GM19455 (cell line): Measurements from ENCODE around the gene KLHDC4.
"Not testable (repeated sequence)": the region's sequence is repeated elsewhere in the genome, so short reads cannot be mapped to it uniquely, and the experiment has no call there.

Source experiments
- ATAC-seq: cut with Tn5 transposase; IDR thresholded peaks from one replicate; pipeline ENCODE4 v1.9.1; 2021; ENCODE audit not compliant: unreplicated experiment

KLHDC4 gene

DNA sequence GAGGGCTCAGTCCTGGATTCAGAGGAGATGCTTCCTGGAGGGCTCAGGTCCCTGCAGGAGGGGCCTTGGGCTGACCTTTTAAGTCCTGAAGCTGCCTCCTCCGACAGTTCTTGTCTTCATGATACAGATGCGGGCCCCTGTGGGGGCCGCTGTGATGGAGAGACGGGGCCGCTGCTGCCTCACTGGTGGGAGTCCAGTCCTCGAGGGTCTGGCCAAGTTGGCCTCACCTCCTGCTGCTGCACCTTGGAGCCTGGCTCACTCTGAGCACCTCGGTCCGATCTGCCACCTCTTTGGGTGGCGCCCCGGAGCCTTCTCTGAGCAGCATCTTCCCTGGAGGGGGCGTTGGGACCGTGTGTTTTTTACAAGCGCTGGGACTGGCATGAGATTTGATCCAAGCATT lies 79.1 kb downstream of the KLHDC4 start:
- no peak for ATAC-seq

DNA sequence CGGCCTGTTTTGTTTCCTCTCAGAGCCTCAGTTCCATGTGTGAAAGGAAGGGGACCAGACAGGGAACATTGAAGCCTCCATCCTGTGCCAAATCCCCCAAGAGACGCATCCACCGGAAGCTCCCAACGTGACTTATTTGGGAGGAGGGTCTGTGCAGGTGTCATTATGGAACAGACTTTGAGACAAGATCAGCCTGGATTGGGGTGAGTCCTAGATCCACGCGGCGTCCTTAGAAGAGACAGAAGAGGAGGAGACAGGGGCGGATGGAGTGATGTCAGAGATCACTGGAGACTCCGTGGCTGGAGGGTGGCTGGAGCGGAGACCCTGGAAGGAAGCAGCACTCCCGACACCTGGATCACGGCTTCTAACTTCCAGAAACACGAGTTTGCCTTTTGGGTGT lies 80.0 kb downstream of the KLHDC4 start:
- no peak for ATAC-seq

DNA sequence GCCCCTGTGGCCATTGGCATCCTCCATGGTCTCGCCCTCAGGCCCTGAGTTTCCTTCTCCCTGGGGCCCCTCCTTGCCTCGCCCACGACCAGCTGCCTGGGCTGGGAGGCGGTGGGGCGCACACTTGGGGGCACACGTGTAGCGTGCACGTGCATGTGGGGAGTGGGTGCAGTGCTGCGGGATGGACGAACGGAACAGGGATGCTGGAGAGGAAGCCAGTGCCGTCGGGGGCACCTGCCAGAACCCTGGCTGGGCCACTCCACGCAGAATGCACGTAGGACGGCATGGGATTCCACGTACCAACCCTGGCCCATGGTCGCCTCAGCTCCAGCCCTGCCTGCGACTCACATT lies 80.4 kb downstream of the KLHDC4 start:
- ATAC-seq, result no peak

DNA sequence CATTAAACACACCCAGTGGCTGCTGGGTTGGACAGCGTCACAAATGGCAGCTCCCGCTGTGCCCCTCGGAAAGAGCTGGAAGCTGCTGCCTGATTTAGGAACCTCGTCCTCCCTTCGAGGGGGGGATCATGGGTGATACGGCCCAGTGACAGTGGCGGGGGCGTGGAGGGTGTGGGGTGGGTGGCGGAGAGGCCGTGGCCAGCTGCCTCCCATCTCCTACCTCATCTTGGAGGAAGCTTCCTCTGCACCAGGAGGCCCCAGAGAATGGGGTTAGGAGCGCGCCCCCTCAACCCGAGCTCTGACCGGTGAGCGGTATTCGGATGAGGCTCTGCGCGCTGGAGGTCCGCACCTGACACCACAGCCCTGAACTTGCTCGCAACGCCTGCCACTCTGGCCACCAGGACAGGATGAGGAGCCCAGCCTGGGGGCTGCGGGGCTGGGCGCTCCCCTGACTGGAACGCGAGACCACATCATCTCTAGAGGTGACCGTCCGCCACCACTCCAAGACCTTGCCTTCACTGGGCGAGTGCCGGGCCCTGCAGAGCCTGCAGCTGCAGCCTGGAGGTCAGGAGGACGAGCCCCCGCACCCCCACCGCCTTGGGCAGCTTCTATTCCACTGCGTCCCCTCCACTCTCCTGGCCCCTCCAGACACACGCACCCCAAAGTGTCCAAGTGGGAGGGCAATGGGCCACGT lies 80.9 kb downstream of the KLHDC4 start:
- no peak for ATAC-seq

DNA sequence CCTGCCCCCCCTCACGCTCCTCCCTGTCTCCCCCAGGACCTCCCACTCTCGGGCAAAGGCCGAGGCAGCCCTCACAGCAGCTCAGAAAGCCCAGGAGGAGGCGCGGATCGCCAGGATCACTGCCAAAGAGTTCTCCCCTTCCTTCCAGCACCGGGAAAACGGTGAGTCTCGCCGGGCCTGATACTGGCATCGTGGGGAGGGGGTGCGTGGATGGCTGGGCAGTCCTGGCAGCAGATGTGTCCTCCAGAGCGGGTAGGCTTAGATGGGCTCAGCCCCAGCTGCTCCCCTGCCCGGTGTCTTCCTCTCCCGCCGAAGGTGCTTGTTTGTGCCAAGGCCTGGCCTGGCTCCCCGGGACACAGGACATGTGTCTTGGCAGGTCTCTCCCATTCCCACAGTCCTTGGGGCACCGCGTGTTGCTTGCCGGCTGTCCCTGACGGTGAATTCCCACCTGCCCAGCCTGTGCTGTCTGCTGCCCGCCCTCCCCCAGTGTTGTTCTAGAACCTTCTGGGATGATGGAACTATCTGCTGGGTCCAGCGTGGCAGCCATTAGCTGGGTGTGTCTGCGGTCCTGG lies 81.6 kb downstream of the KLHDC4 start:
- ATAC-seq, result no peak

DNA sequence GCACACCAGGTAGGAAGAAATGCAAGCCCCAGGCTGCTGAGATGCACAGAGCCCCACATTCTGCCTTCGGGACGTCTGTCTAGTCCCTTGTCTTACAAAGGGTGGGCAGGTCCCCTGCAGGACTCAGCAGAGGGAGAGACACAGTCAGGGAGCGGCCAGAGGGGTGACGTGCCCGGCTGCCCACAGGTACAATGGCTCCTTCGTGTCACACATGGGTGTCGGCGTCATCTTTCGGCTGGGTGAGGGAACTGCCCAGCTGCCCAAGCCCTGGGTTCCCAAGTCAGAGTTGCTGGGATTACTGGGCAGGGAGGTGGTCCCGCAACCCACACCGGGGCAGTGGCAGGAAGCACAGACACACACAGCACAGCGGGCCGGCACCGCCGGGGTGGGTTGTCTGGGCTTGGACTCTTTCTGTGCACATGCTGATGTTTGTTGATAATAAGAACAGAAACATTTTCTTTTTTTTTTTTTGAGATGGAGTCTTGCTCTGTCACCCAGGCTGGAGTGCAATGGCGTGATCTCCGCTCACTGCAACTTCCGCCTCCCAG lies 82.9 kb downstream of the KLHDC4 start:
- ATAC-seq, result no peak

DNA sequence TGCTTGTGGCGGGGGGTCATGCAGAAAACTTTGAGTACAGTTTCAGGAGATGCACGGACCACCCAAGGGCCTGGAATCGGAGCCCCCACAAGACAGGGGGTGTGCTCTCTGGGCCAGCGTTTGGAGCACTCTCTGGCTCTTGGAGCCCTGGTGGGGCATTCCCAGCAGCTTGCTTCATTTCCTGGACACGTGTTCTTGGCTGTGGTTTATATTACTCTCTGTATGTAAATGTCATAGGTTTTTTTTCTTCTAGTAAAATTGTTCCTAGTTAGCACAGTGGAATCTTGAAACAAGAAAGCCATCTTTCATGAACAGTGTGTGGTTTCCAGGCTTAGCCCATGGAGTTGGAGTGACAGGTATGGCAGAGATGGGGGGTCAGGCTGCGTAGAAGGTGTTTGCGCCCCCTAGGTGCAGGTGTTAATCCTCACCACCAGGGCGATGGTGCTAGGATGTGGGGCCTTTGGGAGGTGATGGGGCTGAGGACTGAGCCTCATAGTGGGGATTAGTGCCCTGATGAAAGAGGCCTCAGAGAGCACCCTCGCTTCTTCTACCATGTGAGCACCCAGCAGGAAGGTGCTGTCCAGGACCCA lies 83.7 kb downstream of the KLHDC4 start:
- no peak for ATAC-seq

DNA sequence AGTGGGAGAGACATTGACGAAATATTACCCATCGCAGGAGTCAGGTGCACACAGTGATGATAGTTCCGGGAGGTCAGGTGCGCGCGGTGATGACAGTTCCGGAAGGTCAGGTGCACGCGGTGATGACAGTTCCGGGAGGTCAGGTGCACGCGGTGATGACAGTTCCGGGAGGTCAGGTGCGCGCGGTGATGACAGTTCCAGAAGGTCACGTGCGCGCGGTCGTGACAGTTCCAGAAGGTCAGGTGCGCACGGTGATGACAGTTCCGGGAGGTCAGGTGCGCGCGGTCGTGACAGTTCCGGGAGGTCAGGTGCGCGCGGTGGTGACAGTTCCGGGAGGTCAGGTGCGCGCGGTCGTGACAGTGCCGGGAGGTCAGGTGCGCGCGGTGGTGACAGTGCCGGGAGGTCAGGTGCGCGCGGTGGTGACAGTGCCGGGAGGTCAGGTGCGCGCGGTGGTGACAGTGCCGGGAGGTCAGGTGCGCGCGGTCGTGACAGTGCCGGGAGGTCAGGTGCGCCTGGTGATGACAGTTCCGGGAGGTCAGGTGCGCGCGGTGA lies 84.7 kb downstream of the KLHDC4 start:
- not testable (repeated sequence) for ATAC-seq

DNA sequence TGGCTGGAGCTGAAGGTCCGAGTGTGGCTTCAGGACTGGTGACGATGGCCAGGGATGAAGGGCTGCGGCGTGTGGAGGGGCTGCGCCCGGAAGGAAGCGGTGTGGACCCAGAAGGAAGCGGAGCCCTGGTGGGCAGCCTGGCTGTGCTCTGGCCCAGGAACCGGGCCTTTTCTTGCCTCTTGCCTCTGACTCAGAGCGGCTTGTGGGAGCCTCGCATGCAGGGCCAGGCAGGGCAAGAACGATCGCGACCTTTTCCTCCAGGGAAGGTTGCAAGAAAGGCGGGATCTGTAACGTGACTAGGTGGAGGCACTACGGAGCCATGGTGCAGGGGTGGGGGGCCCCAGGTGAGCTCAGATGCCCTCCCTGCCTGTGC lies 85.5 kb downstream of the KLHDC4 start:
- ATAC-seq, result no peak

DNA sequence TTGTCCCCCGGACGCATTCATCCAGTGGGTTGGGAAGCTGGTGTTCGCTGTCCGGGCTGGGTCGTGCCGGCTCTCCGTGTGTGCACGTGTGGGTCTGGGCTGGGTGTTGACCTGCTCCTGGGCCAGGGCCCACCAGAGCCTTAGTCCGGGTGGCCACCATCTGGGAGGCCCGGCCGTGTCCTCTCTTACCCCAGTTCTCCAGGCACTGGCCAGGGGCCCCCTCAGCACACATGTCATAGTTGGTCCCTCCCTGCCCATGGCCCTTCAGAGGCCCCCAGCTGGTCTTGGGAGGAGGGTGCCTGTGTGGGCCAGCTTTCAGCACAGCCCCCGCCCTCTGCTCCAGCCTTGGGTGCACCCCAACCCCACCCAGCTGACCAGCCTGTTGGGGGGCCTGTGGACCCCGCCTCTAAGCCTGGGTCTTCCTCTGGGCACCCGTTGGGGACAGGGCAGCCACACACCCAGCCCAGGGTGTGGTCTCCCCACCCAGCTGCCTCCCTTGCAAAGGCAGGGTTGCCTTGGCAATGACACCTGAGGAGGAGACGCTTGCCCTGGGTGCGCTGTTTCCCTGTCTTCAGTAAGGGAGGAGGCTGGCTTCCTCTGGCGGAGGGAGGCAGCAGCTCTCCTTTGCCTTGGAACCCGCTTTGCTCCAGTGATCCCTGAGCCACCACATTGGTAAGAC lies 86.1 kb downstream of the KLHDC4 start:
- ATAC-seq, result no peak

DNA sequence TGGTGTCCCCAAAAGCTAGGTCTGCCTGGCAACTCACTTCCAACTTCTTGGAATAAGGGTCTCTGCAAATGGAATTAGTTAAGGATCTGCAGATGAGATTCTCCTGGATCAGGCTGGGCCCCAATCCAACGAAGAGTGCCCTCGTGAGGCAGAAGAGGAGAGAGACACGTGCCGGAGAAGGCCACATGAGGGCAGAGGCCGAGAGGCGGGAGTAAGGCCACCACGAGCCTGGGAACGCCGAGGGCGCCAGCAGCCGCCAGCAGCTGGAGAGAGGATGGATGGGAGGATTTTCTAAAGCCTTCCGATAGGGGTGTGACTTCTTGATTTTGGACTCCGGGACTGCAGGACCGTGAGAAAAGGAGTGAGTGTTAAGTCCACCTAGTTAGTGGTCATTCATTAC lies 87.2 kb downstream of the KLHDC4 start:
- ATAC-seq, result no peak

DNA sequence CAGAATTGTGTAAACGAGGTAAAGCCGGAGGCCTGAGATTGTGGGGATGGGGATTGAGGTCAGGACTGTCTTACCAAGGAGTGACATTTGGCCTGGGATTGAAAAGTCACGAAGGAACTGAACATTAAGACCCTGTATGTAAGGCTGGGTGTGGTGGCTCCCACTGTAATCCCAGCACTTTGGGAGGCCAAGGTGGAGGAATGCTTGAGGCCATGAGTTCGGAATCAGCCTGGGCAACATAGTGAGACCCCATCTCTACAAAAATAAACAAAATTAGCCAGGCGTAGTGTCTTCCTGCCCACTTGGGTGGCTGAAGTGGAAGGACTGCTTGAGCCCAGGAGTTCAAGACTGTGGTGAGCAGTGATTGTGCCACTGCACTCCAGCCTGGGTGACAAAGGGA lies 88.0 kb downstream of the KLHDC4 start:
- no peak for ATAC-seq

DNA sequence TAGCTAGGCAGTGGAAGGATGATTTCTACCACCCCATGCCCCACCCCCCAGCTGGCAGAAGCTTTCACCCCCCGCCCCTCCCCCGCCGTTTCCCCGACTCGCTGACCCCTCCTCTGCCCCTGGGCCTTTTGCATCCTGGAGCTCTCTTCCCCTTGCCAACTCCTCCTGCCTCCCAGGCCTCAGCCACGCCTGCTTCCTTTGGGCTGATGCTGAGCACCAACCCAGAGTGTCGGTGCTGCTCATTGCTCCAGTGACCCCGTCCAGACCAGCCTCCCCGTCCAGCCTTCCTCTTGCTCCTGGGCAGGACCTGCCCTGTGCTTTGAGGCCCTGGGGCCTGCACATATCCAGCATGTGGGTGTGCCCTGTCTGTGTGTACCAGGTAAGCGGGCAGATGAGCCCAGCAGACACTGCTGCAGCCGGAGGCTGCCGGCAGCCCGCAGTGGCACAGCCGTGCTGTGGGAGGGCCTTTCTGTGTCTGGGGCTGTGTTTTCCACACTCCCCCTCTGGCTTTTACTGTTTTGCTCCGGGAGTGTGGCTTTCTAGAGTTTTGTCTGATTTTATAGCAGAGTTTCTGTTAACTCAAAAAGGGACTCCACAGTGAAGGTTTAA lies 90.6 kb downstream of the KLHDC4 start:
- ATAC-seq, result no peak

DNA sequence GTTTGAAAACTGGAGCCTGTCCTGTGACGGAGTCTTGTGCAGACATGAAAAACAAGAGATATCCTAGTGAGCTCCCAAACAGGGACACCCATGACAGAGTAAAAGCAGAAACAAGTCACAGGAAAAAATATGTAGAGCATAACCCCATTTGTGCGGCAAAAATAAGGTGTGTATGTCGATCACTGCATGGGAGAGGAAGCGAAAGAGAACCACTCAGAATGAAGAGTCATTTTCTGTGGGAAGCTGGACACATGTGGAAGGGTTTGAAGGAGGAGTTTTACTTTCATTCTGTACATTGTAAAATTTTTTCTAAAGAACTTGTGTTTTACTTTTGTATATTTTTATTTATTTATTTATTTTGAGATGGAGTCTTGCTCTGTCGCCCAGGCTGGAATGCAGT lies 91.4 kb downstream of the KLHDC4 start:
- ATAC-seq, result no peak

DNA sequence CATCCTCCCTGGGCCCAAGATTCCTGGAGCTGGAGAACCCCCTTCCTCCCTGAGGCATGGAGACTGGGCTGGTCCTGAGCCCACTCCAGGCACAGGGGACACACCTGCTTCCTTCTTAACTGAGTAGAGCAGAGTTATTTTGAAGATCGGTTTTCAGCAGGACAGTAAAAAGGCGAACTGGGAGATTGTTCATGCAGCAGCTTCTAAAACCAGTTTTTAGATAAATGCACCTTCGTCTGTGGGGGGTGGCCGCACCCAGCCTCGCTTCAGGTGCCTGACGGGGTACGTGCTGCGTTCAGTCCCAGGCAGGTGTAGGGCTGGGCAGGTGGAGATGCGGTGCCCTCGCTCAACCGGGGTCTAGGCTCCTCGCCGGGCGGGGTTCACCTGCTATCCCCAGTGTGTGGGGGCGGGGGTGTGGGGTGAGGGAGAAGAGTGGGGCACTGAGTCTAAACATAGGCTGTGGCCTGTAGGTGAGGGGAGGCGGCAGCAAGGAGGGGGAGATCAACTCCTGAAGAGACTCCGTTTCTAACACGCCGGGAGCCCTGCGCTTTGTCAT lies 94.0 kb downstream of the KLHDC4 start:
- peak; percentile 55 for ATAC-seq

DNA sequence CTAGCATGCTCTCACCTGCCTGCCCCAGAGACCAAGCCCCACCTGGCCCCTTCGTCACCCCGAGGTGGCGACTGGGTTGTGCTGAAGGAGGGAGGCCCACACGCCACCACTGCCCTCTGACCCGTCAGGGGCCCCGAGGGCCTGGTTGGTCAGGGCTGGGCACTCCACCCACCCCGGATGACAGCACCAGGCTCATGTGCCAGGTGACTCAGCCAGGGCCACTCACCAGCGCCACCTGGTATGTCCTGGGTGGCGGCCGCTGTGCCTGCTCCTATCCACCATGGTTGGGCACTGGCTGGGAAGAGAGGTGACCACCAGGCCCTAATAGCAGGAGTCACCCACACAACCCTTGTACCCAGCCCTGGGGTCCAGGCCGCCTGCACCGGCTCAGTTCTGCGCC lies 94.6 kb downstream of the KLHDC4 start:
- ATAC-seq, result no peak

DNA sequence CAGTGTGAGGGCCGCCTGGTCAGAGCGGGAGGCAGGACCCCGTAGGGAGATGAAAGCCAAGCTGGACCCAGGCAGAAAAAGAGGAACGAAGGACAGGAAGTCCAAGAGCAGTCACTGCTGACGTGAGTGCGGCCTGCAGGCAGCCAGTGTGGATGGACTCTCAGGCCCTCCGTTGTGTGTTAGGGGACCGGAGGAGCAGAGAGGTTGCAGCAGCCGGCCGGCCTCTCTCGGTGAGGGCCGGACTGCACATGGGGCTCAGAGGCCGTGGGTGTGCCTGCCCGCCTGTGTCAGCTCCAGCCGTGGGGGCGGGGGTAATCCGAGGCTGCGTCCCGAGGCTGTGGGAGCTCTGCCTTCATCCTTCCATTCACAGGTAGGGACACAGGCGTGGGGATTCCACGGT lies 96.1 kb downstream of the KLHDC4 start:
- no peak for ATAC-seq

DNA sequence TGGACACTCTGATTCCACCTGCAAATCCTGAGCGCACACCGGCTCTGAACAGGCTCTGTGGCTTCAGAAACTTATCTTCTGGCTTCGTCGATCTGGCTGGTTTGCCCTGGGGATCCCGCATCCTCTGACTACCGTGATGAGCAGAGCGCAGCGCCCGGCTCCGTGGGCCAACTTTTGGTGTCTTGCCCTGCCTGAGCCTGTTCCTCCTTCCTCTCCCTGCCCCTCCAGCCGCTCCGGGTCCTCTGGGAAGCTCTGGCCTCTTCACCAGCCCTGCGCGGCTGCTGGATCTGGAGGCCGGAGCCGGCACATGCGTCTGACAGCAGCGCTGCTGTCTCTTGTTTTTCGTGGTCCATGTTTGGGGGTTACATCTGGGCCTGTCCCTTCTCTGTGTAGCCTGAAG lies 97.8 kb downstream of the KLHDC4 start:
- ATAC-seq, result no peak

DNA sequence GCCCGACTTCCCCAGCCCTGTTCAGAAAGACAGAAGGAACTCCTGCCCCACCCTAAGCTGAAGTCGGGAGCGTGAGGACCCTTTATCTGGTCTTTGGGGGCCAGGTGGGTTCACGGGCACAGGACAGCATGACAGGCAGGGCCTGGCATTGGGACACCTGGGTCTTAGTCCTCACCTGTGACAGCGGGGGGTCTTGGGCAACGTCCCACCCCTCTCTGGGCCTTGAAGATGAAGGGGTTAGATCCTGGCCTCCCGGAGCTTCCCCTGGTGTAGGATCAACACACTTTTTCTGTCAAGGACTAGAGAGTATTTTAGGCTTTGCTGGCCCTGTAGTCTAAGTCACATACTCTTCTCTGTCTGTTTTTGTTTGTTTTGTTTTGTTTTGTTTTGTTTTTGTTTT lies 98.3 kb downstream of the KLHDC4 start:
- ATAC-seq, result no peak

DNA sequence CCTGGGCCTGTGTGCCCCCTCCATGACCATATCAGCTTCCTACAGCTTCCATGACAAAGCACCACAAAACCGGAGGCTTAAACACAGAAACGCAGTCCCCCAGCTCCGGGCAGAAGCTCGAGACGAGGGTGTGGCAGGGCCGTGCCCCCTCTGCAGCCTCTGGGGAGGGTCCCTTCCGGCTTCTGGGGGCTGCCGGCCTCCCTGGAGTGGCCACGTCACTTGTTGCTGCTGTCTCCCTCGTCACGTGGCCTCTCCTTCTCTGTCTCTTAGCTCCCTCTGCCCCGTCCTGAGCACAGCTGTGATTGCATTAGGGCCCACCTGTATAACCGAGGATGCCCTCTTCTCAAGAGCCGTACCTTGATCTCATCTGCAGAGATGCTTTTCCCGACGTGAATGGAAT lies 98.9 kb downstream of the KLHDC4 start:
- ATAC-seq, result no peak

DNA sequence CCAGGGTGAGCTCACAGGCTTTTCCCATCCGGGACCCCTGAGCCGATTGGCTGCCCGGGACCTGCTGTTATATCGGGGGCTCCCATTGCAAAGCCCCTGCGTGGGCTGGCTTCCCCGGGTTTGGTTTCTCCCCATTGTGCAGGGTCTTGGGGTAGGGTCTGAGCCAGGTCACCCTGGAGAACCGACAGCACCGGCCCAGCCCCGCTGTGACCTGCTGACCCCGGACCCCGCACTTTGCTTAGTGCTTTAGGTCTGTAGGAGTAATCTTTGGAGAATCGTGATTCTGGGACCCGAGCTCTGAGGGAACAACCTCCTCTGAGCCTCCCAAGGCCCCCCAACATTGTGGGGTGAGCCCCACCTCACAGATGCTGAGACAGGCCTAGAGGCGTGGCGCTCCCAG lies 100.6 kb downstream of the KLHDC4 start:
- ATAC-seq, result no peak
